IMR-90 (cell line): ENCODE results near the gene COCH. TPM values are rescaled to one million over a fixed set of nuclear protein-coding genes. Genes with fewer than 3 reads are reported as not detected.

Experiments
- ATAC-seq: fragments of 200-7000 bp; cut with Tn5 transposase; 2 replicates; pipeline ENCODE4 v1.9.1; 2020; ENCODE audit warnings: low read depth, mild to moderate bottlenecking, moderate library complexity
- BruUV-seq: library from RNA; stranded (reverse); fragments of 400-500 nt; replicated peaks from 2 replicates; lab custom pipeline; 2021; lab: Mats Ljungman, UMichigan
- CTCF ChIA-PET: fragments of 300-600 bp; formaldehyde crosslinking; extraction: SDS; loops from one replicate; lab custom pipeline; 2021; ENCODE audit warnings: antibody characterized with exemption; lab: Yijun Ruan, JAX
- POLR2A ChIA-PET: fragments of 300-600 bp; sonication (Branson Sonifier 250); formaldehyde crosslinking; loops from one replicate; lab custom pipeline; 2022; ENCODE audit warnings: antibody characterized with exemption; ENCODE audit not compliant: unreplicated experiment; lab: Charles Lee
- DNase-seq: peaks from one replicate; pipeline ENCODE4 v3.0.0; 2013
- H2AFZ ChIP-seq: replicated peaks from 2 replicates; pipeline ENCODE3; 2013; ENCODE audit warnings: low read length, mild to moderate bottlenecking; ENCODE audit not compliant: poor library complexity
- H2AK5ac ChIP-seq: 2 replicates; pipeline ENCODE4 v1.6.1; 2013; ENCODE audit warnings: low read depth, low read length, inconsistent platforms
- H2AK9ac ChIP-seq: replicated peaks from 2 replicates; pipeline ENCODE3; 2013; ENCODE audit warnings: mild to moderate bottlenecking, low read depth, low read length, moderate library complexity; ENCODE audit not compliant: poor library complexity
- H2BK120ac ChIP-seq: 2 replicates; pipeline ENCODE4 v1.6.1; 2013; ENCODE audit warnings: low read depth, low read length, inconsistent platforms
- H2BK15ac ChIP-seq: 3 replicates; pipeline ENCODE4 v1.6.1; 2013; ENCODE audit warnings: low read depth, low read length, inconsistent platforms
- H2BK20ac ChIP-seq: 2 replicates; pipeline ENCODE4 v1.6.1; 2013; ENCODE audit warnings: low read depth, mild to moderate bottlenecking, inconsistent platforms, low read length, moderate library complexity
- H2BK5ac ChIP-seq: 2 replicates; pipeline ENCODE4 v1.6.1; 2013; ENCODE audit warnings: mild to moderate bottlenecking, low read depth, low read length, inconsistent platforms; ENCODE audit not compliant: poor library complexity, severe bottlenecking
- H3K14ac ChIP-seq: replicated peaks from 2 replicates; pipeline ENCODE4 v1.6.1; 2013; ENCODE audit warnings: low read depth, low read length, inconsistent platforms
- H3K18ac ChIP-seq: 2 replicates; pipeline ENCODE4 v1.6.1; 2013; ENCODE audit warnings: low read depth, low read length, control low read depth
- H3K23ac ChIP-seq: 2 replicates; pipeline ENCODE4 v1.6.1; 2013; ENCODE audit warnings: low read depth, low read length, inconsistent platforms
- H3K27ac ChIP-seq: 2 replicates; pipeline ENCODE4 v1.5.1; 2013; ENCODE audit warnings: mild to moderate bottlenecking, control low read depth, low read length; ENCODE audit not compliant: insufficient read depth
- H3K27me3 ChIP-seq: 2 replicates; pipeline ENCODE4 v1.6.1; 2013; ENCODE audit warnings: low read length; ENCODE audit not compliant: control insufficient read depth, insufficient read depth
- H3K36me3 ChIP-seq: 2 replicates; pipeline ENCODE4 v1.6.1; 2013; ENCODE audit warnings: low read length, mixed read lengths; ENCODE audit not compliant: control insufficient read depth, insufficient read depth
- H3K4ac ChIP-seq: 2 replicates; pipeline ENCODE4 v1.6.1; 2013; ENCODE audit warnings: low read depth, low read length, inconsistent platforms
- H3K4me1 ChIP-seq: 2 replicates; pipeline ENCODE4 v1.6.1; 2013; ENCODE audit warnings: low read length, mixed read lengths; ENCODE audit not compliant: control insufficient read depth, insufficient read depth
- H3K4me2 ChIP-seq: 2 replicates; pipeline ENCODE4 v1.6.1; 2013; ENCODE audit warnings: low read depth, mild to moderate bottlenecking, control low read depth, low read length, moderate library complexity
- H3K4me3 ChIP-seq: 2 replicates; pipeline ENCODE4 v1.5.1; 2013; ENCODE audit warnings: low read depth, mild to moderate bottlenecking, control low read depth, low read length, moderate library complexity; ENCODE audit not compliant: insufficient read depth
- H3K56ac ChIP-seq: 2 replicates; pipeline ENCODE4 v1.6.1; 2013; ENCODE audit warnings: low read length, inconsistent platforms; ENCODE audit not compliant: insufficient read depth; ENCODE audit errors: extremely low read depth
- H3K79me1 ChIP-seq, 2 experiments: 2 replicates each; pipeline ENCODE4 v1.6.1; 2013; ENCODE audit warnings: low read length in 2 of 2, inconsistent platforms in 1 of 2, low read depth in 1 of 2
- H3K9ac ChIP-seq: 2 replicates; pipeline ENCODE4 v1.6.1; 2013; ENCODE audit warnings: low read depth, low read length, control low read depth
- H3K9me1 ChIP-seq: 2 replicates; pipeline ENCODE4 v1.6.1; 2013; ENCODE audit warnings: low read length, inconsistent platforms; ENCODE audit not compliant: insufficient read depth
- H3K9me3 ChIP-seq: 2 replicates; pipeline ENCODE4 v1.6.1; 2013; ENCODE audit warnings: low read length; ENCODE audit not compliant: control insufficient read depth, insufficient read depth
- H4K20me1 ChIP-seq: 2 replicates; pipeline ENCODE4 v1.6.1; 2013; ENCODE audit warnings: low read length, inconsistent platforms; ENCODE audit not compliant: insufficient read depth
- H4K5ac ChIP-seq: 2 replicates; pipeline ENCODE4 v1.6.1; 2013; ENCODE audit warnings: mild to moderate bottlenecking, low read depth, low read length, control low read depth
- H4K8ac ChIP-seq, 2 experiments: 2 replicates each; pipeline ENCODE4 v1.6.1; 2013; ENCODE audit warnings: low read depth in 2 of 2, low read length in 2 of 2, control low read depth in 1 of 2, inconsistent platforms in 1 of 2
- H4K91ac ChIP-seq: 2 replicates; pipeline ENCODE4 v1.6.1; 2013; ENCODE audit warnings: low read depth, low read length, inconsistent platforms; ENCODE audit not compliant: insufficient read depth
- CEBPB ChIP-seq: IDR thresholded peaks from 2 replicates; pipeline ENCODE4 v1.6.1; 2012; ENCODE audit warnings: low read depth, low read length, improper control_type of control experiment
- MXI1 ChIP-seq: IDR thresholded peaks from 2 replicates; pipeline ENCODE4 v1.6.1; 2012; ENCODE audit warnings: low read depth, mild to moderate bottlenecking, low read length, moderate library complexity, borderline replicate concordance
- RAD21 ChIP-seq: IDR thresholded peaks from 2 replicates; pipeline ENCODE4 v1.6.1; 2012; ENCODE audit warnings: low read length, improper control_type of control experiment
- RCOR1 ChIP-seq: IDR thresholded peaks from 2 replicates; pipeline ENCODE4 v1.6.1; 2012; ENCODE audit warnings: mild to moderate bottlenecking, low read length, improper control_type of control experiment; ENCODE audit not compliant: insufficient replicate concordance
- WGBS, 2 experiments: methylation state at CpG; one replicate each; pipeline versions ENCODE4 v1.1.5 to v1.1.7; 2013; ENCODE audit warnings: missing lambda C conversion rate in 2 of 2; ENCODE audit not compliant: insufficient read length in 1 of 2; ENCODE audit errors: extremely low coverage in 2 of 2; 5-methylcytosine and 5-hydroxymethylcytosine counted together
- dilution Hi-C: fragments of 300-500 bp; cut with HindIII; formaldehyde crosslinking; loops from one replicate; pipeline ENCODE4 v1.14.3; 2018; ENCODE audit warnings: low sequenced_read_pairs; ENCODE audit not compliant: unreplicated experiment
- in situ Hi-C: fragments of 300-500 bp; cut with MboI; formaldehyde crosslinking; loops from 3 replicates; pipeline ENCODE4 v1.14.3; 2019; ENCODE audit warnings: low sequenced_read_pairs, inconsistent platforms, mixed read lengths
- intact Hi-C: fragments of 100-400 bp; cut with micrococcal nuclease; formaldehyde crosslinking; loops from 2 replicates; pipeline ENCODE4 v1.10.0; 2022
- polyA plus RNA-seq, 3 experiments: library from polyadenylated mRNA; depleted of rRNA; stranded (reverse); fragments of >200 nt; gene quantifications; 2 replicates each; pipeline ENCODE4 v1.2.3, GENCODE V29; 2012; ENCODE audit warnings: low replicate concordance in 1 of 3
- total RNA-seq: library from RNA; depleted of rRNA; stranded (reverse); fragments of >200 nt; gene quantifications from 2 replicates; pipeline ENCODE4 v1.2.3, GENCODE V29; 2012

Gene COCH
- total and polyA plus RNA-seq, 2 of the 4 experiments (the other 2 are of a cell fraction): 0.17 to 0.18 TPM

DNA sequence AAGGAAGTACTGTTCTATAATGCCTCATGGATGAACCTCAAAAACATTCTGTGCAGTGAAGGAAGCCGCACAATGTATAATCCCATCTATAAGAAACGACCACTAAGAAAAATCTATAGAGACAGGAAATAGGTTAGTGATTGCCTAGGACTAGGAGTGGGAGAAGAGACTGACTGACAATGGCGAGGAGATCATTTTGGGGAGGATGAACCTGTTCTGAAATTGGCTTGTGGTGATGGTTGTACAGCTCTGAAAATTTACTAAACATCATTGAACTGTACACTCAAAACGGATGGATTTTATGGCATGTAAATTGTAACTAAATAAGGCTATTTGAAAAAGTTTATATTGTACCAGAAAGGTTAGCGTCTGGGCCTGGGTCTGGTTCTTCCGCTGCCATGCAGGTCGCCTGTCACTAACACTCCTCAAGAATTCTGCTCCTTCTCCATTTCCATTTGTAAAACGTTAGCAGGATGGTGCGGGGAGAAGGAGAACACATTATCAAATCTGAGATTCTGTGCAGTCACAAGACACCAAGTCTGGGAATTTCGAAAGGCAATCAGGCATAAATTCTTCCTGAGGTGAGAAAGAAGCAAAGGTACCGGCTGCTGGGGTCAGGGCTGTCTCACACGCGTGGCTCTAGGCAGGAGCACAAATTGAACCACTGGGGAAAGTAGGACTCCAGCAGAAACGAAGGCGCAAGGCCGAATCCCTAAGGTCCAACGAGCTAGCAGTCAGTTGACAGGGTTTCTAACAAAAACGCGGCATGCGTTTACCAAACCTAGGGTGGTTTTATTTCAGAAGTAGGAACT, 845 bp upstream of the COCH start:
- CTCF ChIA-PET: interaction anchor here (1.1 kb wide), 1 partner anchor 265 kb away, joined by 3 read pairs; no protein-coding TSS in a partner anchor
- in situ Hi-C loops: no loop called here
- BruUV-seq: no TSS peak

More for the DNA sequence above, 845 bp upstream of the COCH start:
- Histone ChIP-seq H3K4me1 (peaks cover 1% of the 10 kb centered on the region; the same call in 1 of the 2 replicates), H3K4me3 (no peak overlapping the region), H4K5ac (no peak overlapping the region), H4K91ac (no peak overlapping the region), H4K8ac (no peak overlapping the region), H4K20me1 (no peaks in the 10 kb centered on the region), H3K14ac (no peak overlapping the region), H3K27ac (no peak overlapping the region), H2AK9ac (no peak overlapping the region), H3K9ac (no peak overlapping the region), H3K23ac (no peak overlapping the region), H2AFZ (peak overlapping the region; percentile 60), H2BK5ac (no peak overlapping the region), H3K36me3 (no peaks in the 10 kb centered on the region), H3K9me3 (no peaks in the 10 kb centered on the region), H3K18ac (no peak overlapping the region), H3K27me3 (peaks cover 71% of the 10 kb centered on the region), H3K79me1 (no peaks in the 10 kb centered on the region), H3K9me1 (no peaks in the 10 kb centered on the region), H2BK20ac (no peak overlapping the region), H3K4ac (no peak overlapping the region), H2BK120ac (no peak overlapping the region), H3K56ac (no peak overlapping the region), H3K4me2 (no peak overlapping the region), H2AK5ac (no peak overlapping the region), H2BK15ac (no peak overlapping the region)
- ATAC-seq (no peak), DNase-seq (no peak)
- POLR2A ChIA-PET: no interaction called here
- intact Hi-C loops: no loop called here
- TF ChIP-seq CEBPB: no peak
- no peak for TF ChIP-seq MXI1
- TF ChIP-seq RCOR1: no peak
- TF ChIP-seq RAD21: no peak
- WGBS, 2 experiments: 54% methylated on average over 11 of the region's 20 CpGs; no CpG with 5 or more reads in 1 of the 2 experiments
- dilution Hi-C loops: no loop called here
